HG03342 (cell line): ENCODE data around the gene ASCL5.

Source experiments
- ATAC-seq: cut with Tn5 transposase; IDR thresholded peaks from one replicate; pipeline ENCODE4 v1.9.1; 2021; ENCODE audit warnings: mild to moderate bottlenecking, moderate library complexity; ENCODE audit not compliant: unreplicated experiment

Gene ASCL5

GRCh38 chr1:201111156-201111555 is 15.8 kb downstream of the ASCL5 start:
- ATAC-seq: no peak

- no peak for ATAC-seq
Measured at GRCh38 chr1:201110616-201111015, 16.4 kb downstream of the ASCL5 start.

GRCh38 chr1:201110138-201110537 is 16.8 kb downstream of the ASCL5 start:
- no peak for ATAC-seq

GRCh38 chr1:201109651-201110050 is 17.3 kb downstream of the ASCL5 start:
- ATAC-seq: no peak

DNA sequence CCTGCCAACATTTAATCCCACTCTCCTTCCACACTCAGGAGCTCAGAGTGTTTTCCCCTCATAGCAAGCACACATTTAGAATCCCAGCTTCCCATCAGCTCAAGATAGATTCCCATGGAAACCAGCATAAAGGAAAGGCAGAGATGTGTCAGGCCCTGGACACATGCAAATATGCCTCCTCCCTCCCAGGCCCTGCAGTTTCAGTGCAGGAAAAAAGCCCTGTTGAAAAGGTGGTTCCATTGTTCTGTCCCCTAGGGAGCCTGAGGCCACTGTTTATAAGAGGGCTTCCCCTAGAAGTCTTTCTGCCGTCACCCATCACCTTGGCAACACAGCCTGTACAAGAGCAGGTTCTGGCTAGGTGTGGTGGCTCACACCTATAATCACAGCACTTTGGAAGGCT is 18.4 kb downstream of the ASCL5 start:
- no peak for ATAC-seq

- ATAC-seq: no peak
Measured at GRCh38 chr1:201105688-201106087, 21.3 kb downstream of the ASCL5 start.

- no peak for ATAC-seq
Measured at GRCh38 chr1:201104141-201104540, 22.8 kb downstream of the ASCL5 start.

- no peak for ATAC-seq
Measured at GRCh38 chr1:201103666-201104065, 23.3 kb downstream of the ASCL5 start.

- ATAC-seq: no peak
Measured at GRCh38 chr1:201100169-201100930, 26.6 kb downstream of the ASCL5 start.

GRCh38 chr1:201098992-201099677 is 27.8 kb downstream of the ASCL5 start:
- no peak for ATAC-seq

DNA sequence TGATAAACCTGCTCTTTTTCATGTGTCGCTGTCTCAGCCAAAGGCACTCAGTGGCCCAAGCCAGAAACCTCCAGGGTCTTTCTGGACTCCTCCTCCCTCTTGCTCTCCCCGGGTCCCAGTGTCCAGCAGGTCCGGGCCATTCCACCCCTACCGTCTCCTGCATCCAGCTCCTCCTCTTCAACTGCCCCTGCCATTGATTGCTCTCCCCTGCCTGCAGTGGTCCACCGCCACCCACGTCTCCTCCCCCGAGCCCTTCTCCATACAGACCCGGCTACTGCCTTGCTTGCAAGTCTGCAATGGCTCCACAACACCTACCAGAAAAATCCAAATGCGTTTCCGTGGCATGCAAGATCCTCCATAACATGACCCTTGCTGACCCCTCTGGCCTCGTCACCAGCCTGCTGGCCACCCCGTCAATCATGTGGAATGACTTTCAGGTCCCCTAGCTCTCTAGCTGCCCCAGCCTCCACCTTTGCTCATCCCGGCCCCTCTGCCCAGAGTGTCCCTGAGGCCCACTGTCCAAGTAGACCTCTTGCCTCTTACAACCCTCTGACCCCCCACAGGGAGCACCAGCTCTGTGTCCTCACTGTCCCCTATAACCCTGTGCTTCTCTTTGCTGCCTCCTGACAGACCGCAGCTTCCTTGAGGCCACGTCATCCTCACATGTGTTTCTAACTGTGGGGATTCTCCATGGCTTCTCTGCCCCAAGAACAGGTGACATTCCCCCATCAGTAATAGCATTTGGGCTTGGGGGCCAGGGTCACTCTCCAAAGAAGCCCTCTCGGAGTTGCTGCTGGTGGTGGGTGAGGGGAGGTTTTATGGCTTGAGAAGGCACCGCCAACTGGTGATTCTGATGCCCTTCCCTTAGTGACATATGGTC is 29.8 kb downstream of the ASCL5 start:
- no peak for ATAC-seq

GRCh38 chr1:201096041-201096461 is 30.9 kb downstream of the ASCL5 start:
- no peak for ATAC-seq

DNA sequence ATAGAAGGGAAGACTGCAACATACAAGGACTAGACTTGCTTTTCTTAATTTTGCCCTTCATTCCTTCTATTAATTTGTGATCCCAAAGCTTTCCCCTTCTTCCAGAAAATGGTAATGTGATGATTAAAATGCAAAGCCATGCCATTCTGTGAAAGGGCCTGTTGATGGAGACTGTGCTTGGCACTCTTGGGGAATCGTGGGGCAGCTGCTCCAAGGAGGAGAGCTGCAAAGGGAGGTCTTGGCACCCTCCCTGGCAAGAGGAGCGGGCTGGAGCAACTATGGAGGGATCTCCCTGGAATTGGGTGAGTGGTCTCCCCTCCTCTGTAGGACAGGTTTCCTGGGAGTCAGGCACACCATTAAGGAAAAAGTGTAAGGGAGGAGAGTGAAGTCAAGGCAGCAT is 31.4 kb downstream of the ASCL5 start:
- ATAC-seq: no peak

DNA sequence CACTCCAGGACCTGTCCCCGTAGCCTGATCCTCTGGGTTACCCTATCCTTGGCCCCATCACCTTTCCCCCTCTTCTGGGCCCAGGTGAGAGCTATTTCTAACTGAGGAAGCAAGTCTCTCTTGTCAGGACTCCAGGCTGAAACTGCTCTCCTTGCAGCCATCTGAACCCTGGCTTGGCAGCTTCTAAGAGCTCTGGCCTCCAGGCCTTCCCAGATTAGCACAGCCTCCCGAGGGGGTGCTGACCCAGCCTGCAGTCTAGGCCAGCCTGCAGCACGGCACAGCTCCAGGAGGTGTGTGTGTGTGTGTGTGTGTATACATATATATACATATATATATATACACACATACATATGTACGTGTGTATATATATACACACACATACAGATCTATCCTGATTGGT is 32.2 kb downstream of the ASCL5 start:
- ATAC-seq: no peak

DNA sequence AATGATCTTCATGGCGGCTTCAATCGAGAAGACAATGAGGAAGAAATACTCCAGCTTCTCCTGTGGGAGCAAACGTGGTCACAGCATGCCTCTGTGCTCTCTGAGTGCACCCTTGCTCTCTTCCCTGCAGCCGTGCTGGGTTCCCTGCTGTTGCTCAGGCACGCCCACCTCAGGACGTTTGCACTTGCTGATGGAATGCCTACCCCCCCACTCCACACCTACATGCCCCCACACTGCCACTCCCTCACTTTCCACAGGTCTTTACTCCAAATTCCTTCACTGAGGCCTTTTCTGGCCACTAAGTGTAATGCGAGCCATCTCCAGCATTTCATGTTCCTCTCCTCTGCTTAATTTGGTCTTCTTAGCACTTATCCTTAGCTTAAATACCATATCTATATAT is 33.0 kb downstream of the ASCL5 start:
- ATAC-seq: no peak

- ATAC-seq: no peak
Measured at GRCh38 chr1:201093561-201093960, 33.4 kb downstream of the ASCL5 start.

DNA sequence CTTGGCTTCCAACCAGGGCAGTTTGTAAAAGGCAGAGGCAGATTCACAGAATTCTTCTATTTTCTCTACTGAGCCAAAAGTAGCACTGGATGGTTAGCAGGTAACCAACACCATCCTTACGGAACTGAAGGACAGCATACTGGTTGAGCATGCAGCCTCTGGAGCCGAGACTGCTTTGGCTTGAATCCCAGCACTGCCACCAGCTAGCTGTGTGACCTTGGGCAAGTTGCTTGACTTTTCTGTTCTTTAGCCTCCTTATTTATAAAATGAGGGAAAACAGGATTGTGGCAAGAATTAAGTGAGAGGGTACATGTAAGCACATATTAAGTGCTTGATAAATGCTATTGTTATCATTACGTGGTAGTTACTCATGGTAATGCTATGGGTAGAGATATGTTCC is 34.2 kb downstream of the ASCL5 start:
- no peak for ATAC-seq

DNA sequence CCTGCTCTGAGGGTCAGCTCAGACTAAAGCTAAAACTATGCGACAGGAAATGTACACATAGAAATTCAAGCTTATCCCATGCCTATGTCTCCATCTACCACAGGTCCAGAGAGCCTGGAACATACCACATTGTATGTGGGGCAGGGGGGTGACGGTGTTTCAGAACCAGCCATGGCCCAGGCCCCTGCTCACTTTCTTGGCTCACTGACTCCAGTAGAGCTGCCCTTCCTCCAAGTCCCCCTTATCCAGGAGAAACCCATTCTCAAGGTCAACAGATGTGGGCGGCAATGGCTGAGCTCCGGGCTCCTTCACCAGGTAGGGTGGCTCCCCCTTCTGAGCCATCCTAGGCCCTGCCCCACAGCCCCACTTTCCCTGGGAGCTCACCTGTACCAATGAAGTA is 35.7 kb downstream of the ASCL5 start:
- no peak for ATAC-seq

DNA sequence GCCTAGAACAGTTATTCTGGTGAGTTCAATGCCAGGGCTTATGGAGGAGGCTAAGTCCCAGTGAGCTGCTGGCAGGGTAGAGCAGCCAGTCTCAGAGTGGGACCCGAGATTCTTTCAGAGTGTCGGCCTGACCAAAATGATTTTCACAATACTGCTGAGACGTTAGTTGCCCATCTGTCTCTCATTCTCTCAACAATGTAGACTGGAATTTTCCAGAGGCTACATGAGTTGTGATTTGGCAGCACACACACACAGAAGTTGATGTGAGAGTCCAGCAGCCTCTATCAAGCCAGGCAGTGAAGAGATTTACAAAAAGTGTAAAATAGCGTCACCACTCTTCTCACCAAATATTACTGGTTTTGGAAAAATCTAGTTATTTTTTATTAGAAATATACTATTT is 36.4 kb downstream of the ASCL5 start:
- no peak for ATAC-seq

DNA sequence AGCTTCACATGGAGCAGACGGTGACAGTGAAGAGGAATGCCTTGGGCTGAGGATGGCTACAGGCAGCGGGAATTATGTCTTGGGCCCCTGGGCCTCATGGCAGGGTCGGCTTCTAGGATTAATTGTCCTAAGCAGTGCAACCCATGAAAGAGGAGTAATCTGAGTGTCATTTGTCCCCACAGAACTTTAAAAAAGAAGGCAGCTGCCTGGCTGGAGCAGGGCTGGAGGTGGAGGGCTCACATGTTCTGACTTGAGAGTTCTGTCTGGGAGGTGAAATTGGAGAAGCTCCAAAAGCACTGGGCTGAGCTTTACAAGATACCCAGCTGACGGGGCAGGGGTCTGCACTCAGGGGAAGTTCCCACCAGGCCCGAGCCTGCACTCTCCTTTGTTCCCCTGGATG is 37.4 kb downstream of the ASCL5 start:
- no peak for ATAC-seq

DNA sequence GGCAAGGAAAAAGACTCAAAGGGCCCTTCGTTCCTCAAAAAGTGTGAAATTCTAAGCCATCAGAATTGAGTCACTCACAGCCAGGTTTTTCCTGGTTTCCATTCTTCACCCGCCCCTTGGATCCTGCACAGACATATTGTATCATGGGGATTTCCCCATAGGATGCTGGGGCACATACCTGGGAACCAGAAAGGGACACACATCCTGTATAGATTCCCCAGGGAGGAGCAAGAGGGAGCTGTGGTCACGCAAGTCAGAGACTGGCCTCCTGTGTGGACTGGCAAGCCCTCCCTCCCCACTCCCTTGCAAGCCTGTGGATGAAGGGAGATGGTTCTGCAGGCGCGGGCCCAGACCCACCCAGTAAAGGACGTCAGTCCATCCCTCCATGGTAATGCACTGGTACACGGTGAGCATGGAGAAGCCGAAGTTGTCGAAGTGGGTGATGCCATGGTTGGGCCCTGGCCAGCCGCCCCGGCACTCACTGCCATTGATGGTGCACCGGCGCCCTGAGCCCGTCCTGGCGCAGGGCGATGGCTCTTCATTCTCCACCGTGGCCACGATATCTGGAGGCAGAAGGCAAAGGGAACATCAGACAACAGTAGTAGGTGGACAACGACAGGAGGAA is 38.0 kb downstream of the ASCL5 start:
- no peak for ATAC-seq
